ENCODE measurements around the gene SLC25A45. TPM values are rescaled to one million over a fixed set of nuclear protein-coding genes. Genes with fewer than 3 reads are reported as not detected.

SLC25A45 gene
- total RNA-seq, 1 experiment from 2014 or later, result 2.9 TPM

GRCh38 chr11:65395961-65396530 lies 13.6 kb upstream of the SLC25A45 start:
- CTCF ChIA-PET, result no interaction called here
- TF ChIP-seq, protein P1, sequence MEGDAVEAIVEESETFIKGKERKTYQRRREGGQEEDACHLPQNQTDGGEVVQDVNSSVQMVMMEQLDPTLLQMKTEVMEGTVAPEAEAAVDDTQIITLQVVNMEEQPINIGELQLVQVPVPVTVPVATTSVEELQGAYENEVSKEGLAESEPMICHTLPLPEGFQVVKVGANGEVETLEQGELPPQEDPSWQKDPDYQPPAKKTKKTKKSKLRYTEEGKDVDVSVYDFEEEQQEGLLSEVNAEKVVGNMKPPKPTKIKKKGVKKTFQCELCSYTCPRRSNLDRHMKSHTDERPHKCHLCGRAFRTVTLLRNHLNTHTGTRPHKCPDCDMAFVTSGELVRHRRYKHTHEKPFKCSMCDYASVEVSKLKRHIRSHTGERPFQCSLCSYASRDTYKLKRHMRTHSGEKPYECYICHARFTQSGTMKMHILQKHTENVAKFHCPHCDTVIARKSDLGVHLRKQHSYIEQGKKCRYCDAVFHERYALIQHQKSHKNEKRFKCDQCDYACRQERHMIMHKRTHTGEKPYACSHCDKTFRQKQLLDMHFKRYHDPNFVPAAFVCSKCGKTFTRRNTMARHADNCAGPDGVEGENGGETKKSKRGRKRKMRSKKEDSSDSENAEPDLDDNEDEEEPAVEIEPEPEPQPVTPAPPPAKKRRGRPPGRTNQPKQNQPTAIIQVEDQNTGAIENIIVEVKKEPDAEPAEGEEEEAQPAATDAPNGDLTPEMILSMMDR (IDR thresholded peaks at IDR 0.05; ENCODE audit: unreplicated experiment), result no peak
- Mint-ChIP-seq H3K27ac (ENCODE audit: unreplicated experiment) (no peak overlapping the region), H3K27me3 (ENCODE audit: unreplicated experiment) (no peaks in the 10 kb centered on the region), H3K4me3 (ENCODE audit: low read depth, unreplicated experiment) (no peak overlapping the region), H3K36me3 (ENCODE audit: insufficient read depth, unreplicated experiment) (peaks cover 62% of the 10 kb centered on the region), H3K9me3 (ENCODE audit: low read depth, unreplicated experiment) (no peaks in the 10 kb centered on the region), H3K4me1 (ENCODE audit: low read depth, unreplicated experiment) (peaks cover 2% of the 10 kb centered on the region)
- intact Hi-C loops (cut with micrococcal nuclease; ENCODE audit: unreplicated experiment), result no loop called here
- no peak for DNase-seq
- BruUV-seq (replicated peaks), result no TSS peak

DNA sequence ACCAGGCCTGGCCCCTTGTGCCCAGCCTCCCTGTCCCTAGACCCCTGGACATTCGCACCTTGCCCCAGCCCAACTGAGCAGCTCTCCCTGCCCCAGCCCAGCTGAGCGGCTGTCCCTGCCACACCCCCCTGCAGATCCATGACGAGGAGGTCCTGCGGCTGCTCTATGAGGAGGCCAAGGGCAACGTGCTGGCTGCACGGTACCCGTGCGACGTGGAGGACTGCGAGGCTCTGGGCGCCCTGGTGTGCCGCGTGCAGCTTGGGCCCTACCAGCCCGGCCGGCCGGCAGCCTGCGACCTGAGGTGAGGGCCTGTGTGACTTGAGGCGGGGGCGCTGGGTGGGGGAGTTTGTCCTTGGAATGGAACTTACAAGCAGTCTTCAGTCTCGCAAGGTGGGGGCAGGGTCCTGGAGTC lies 11.7 kb upstream of the SLC25A45 start:
- Mint-ChIP-seq H3K4me1 (ENCODE audit: low read depth, unreplicated experiment) (peaks cover 13% of the 10 kb centered on the region), H3K27me3 (ENCODE audit: unreplicated experiment) (no peaks in the 10 kb centered on the region), H3K9me3 (ENCODE audit: low read depth, unreplicated experiment) (no peaks in the 10 kb centered on the region), H3K4me3 (ENCODE audit: low read depth, unreplicated experiment) (no peak overlapping the region), H3K27ac (ENCODE audit: unreplicated experiment) (no peak overlapping the region), H3K36me3 (ENCODE audit: insufficient read depth, unreplicated experiment) (peaks cover 54% of the 10 kb centered on the region)
- CTCF ChIA-PET, result no interaction called here
- no peak for DNase-seq
- intact Hi-C loops (cut with micrococcal nuclease; ENCODE audit: unreplicated experiment), result no loop called here
- TF ChIP-seq, protein P1 (IDR thresholded peaks at IDR 0.05; ENCODE audit: unreplicated experiment), result no peak
- no TSS peak for BruUV-seq (replicated peaks)

GRCh38 chr11:65393513-65394079 lies 11.2 kb upstream of the SLC25A45 start:
- BruUV-seq (replicated peaks), result no TSS peak
- intact Hi-C loops (cut with micrococcal nuclease; ENCODE audit: unreplicated experiment), result no loop called here
- Mint-ChIP-seq H3K36me3 (ENCODE audit: insufficient read depth, unreplicated experiment) (peaks cover 49% of the 10 kb centered on the region), H3K4me1 (ENCODE audit: low read depth, unreplicated experiment) (peaks cover 18% of the 10 kb centered on the region), H3K4me3 (ENCODE audit: low read depth, unreplicated experiment) (no peak overlapping the region), H3K9me3 (ENCODE audit: low read depth, unreplicated experiment) (no peaks in the 10 kb centered on the region), H3K27me3 (ENCODE audit: unreplicated experiment) (no peaks in the 10 kb centered on the region), H3K27ac (ENCODE audit: unreplicated experiment) (no peak overlapping the region)
- no peak for DNase-seq
- TF ChIP-seq, protein P1 (IDR thresholded peaks at IDR 0.05; ENCODE audit: unreplicated experiment), result no peak
- CTCF ChIA-PET, result no interaction called here

GRCh38 chr11:65392899-65393298 lies 10.5 kb upstream of the SLC25A45 start:
- Mint-ChIP-seq H3K9me3 (ENCODE audit: low read depth, unreplicated experiment) (no peaks in the 10 kb centered on the region), H3K4me1 (ENCODE audit: low read depth, unreplicated experiment) (peaks cover 25% of the 10 kb centered on the region), H3K4me3 (ENCODE audit: low read depth, unreplicated experiment) (no peak overlapping the region), H3K27me3 (ENCODE audit: unreplicated experiment) (no peaks in the 10 kb centered on the region), H3K36me3 (ENCODE audit: insufficient read depth, unreplicated experiment) (peaks cover 47% of the 10 kb centered on the region), H3K27ac (ENCODE audit: unreplicated experiment) (no peak overlapping the region)
- intact Hi-C loops (cut with micrococcal nuclease; ENCODE audit: unreplicated experiment), result no loop called here
- DNase-seq, result no peak
- no TSS peak for BruUV-seq (replicated peaks)
- CTCF ChIA-PET, result no interaction called here
- TF ChIP-seq, protein P1 (IDR thresholded peaks at IDR 0.05; ENCODE audit: unreplicated experiment), result no peak
